NCI-H1048 (cell line): Measurements from ENCODE around the gene CDH19.

ENCODE experiments used
- DNase-seq: peaks from one replicate; lab custom pipeline; 2025; lab: John Stamatoyannopoulos, UW

Gene CDH19, protein sequence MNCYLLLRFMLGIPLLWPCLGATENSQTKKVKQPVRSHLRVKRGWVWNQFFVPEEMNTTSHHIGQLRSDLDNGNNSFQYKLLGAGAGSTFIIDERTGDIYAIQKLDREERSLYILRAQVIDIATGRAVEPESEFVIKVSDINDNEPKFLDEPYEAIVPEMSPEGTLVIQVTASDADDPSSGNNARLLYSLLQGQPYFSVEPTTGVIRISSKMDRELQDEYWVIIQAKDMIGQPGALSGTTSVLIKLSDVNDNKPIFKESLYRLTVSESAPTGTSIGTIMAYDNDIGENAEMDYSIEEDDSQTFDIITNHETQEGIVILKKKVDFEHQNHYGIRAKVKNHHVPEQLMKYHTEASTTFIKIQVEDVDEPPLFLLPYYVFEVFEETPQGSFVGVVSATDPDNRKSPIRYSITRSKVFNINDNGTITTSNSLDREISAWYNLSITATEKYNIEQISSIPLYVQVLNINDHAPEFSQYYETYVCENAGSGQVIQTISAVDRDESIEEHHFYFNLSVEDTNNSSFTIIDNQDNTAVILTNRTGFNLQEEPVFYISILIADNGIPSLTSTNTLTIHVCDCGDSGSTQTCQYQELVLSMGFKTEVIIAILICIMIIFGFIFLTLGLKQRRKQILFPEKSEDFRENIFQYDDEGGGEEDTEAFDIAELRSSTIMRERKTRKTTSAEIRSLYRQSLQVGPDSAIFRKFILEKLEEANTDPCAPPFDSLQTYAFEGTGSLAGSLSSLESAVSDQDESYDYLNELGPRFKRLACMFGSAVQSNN

GRCh38 chr18:66603941-66604627 is at the start of gene CDH19:
CDH19 (minus strand) TSS chr18:66604090; CDS start chr18:66572204, 31,886 bp downstream.
- DNase-seq: no peak

DNA sequence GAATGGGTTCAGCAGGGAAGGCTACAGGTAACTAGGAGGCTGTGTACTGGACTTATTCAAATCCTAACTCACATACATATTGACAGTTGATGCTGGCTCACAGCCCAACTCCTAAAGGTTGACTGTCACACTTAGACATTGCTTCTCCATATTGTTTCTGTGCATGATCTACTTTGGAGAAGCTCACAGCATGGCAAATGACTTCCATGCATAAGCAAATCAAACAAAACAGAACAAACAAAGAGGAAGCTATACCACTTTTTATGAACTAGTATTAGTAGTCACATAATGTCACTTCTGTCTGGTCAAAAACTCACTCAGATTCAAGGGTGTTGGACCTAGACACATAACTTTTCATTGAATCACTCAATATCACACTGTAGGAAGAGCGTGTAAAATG is 43.8 kb upstream of the CDH19 start:
- no peak for DNase-seq

- no peak for DNase-seq
Observed at GRCh38 chr18:66646609-66647008, 42.7 kb upstream of the CDH19 start.

DNA sequence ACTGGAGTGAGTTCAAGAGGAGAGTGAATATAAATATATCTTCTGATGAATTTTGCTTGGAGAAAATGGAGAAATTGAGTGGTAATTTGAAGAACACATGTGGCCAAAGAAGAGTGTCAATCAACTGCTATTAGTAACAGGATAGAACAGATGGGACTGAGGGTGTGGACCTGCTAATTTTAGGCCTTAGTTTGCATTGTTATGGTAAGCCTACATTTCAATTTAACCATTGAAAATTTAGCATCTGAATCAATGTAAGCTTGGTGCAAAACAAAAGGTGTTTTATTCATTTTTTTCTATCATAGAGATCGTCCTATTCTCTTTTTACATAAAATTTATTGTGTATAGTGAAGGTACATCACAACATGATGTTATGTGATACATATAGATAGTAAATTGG is 42.1 kb upstream of the CDH19 start:
- no peak for DNase-seq

GRCh38 chr18:66641056-66641455 is 37.2 kb upstream of the CDH19 start:
- DNase-seq: no peak

GRCh38 chr18:66640431-66640830 is 36.5 kb upstream of the CDH19 start:
- no peak for DNase-seq

GRCh38 chr18:66638856-66639629 is 35.2 kb upstream of the CDH19 start:
- DNase-seq: no peak

DNA sequence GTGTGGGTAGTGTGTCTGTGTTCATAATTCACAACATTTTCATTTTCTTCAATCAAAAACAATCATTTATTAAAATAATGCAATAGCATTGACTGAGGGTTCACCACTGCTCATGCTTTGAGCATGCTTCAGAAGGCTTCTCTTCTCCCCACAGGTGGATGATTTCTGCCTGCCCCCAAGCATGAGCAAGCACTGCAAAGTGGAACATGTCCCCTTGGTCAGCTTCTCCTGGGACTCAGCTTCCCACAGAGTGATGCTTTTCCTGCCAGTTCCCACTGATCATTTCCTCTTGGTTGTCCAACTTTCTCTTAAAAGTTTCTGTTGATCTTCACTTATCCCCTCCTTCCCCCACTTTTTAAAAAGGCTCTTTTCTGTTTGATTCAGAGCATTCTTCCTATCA is 31.5 kb upstream of the CDH19 start:
- DNase-seq: no peak

- no peak for DNase-seq
Observed at GRCh38 chr18:66632756-66633155, 28.9 kb upstream of the CDH19 start.

GRCh38 chr18:66630831-66631230 is 26.9 kb upstream of the CDH19 start:
- no peak for DNase-seq

DNA sequence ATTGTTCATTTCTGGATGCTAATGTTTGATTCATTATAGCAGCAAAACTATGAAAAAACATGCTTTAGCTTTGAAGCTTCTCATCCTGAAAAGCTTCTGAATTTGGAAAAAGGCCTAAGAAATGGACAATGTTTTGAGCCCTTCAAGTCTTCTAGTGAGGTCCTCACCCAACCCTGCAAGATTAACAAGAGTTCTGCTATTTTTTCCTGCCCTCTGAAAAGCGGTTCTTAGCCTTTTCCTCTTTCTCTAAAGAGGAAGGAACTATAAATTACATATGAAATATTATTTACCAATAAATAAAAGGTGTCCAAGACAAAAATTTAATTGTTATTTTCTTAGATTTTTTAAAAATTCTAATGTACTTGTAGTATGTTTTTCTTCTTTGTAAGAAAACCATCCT is 19.9 kb upstream of the CDH19 start:
- no peak for DNase-seq

GRCh38 chr18:66621816-66622576 is 18.1 kb upstream of the CDH19 start:
- no peak for DNase-seq

- DNase-seq: no peak
Observed at GRCh38 chr18:66616523-66616983, 12.7 kb upstream of the CDH19 start.

DNA sequence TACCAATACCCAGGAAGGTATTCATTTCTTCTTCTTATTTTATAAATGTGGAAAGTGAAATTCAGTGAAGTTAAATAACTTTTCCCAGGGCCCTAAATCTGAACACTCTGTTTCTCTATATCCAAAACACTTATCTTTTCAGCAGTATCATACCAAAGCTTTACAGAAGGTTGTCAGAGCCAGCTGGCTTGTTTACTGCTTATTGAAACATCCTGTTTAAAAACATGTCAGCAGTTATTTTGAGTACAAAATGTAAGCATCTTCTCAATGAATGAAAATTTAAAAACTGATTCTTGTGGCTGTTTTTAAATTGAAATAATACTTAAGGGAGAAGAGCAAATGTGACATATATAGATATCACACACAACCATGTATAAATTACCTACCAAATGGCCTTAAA is 11.3 kb upstream of the CDH19 start:
- no peak for DNase-seq

DNA sequence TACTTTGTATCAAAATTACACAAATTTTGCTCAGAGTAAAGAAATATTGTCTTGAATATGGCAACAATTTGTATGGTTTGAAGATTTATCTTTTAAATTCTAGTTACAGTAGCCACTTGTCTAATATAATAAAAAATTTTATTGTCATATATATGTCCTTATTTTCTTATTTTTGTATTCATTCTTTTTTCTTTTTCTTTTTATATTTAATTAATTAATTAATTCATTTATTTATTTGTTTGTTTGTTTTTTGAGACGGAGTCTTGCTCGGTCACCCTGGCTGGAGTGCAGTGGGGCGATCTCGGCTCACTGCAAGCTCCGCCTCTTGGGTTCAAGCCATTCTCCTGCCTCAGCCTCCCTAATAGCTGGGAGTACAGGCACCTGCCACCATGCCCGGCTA is 3.7 kb upstream of the CDH19 start:
- no peak for DNase-seq

DNA sequence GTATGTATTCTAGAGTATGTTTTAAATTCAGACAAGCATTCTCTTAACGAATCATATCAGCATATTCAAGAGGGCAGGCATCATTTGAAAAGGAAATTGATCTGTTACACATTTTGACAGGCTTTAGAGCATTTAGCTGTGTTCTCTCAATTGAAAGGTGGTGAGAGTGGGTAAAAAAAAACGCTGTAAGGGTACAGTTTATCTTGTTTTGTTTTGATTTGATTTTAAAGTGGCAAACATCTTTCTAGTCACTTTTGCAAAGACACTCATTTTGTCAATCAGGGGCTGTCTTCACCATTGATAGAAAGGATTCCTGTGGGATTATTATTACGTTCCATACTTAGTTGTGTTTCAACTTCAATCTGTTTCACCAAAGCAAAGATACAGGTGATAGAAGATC is 2.2 kb downstream of the CDH19 start:
- no peak for DNase-seq

GRCh38 chr18:66599190-66599589 is 4.7 kb downstream of the CDH19 start:
- no peak for DNase-seq

- no peak for DNase-seq
Observed at GRCh38 chr18:66587430-66587829, 16.5 kb downstream of the CDH19 start.

DNA sequence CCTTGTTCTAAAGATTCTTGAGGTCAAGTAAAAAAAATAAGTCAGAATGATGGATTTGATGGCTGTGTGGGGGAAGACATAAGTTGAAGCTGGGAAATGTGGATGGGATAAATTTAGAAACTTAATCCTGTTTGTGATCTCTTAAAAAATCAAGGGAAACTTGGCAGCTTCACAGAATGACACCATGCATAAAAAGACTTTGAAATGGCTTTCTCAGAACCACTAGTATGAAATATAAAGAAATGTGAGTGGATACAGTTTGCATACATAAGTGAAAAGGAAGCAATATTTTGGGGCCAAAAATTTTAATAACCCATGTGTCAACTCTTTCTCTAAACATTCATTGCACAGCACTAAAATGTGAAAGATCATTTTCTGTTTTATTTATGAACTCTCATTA is 21.7 kb downstream of the CDH19 start:
- DNase-seq: no peak

GRCh38 chr18:66575263-66575662 is 28.6 kb downstream of the CDH19 start:
- DNase-seq: no peak

DNA sequence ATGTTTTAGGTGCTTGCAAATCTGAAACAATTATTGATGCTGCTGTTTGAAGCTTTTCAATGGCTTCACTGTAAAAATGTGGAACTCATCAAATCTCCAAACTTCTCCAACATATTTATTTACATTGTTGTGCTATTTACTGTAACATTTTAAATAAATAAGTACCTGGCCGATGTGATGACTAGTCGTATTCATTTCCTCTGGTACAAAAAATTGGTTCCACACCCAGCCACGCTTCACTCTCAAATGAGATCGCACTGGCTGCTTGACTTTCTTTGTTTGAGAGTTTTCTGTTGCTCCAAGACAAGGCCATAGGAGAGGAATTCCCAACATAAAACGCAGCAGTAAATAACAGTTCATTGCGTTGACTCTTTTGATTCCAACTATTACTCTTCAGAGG is 32.0 kb downstream of the CDH19 start:
- no peak for DNase-seq
